ENCODE data around the gene CMTM3. TPM values are rescaled to one million over a fixed set of nuclear protein-coding genes. Genes with fewer than 3 reads are reported as not detected.

The CMTM3 gene
- total RNA-seq, 1 experiment from 2014 or later, result 39.2 TPM

DNA sequence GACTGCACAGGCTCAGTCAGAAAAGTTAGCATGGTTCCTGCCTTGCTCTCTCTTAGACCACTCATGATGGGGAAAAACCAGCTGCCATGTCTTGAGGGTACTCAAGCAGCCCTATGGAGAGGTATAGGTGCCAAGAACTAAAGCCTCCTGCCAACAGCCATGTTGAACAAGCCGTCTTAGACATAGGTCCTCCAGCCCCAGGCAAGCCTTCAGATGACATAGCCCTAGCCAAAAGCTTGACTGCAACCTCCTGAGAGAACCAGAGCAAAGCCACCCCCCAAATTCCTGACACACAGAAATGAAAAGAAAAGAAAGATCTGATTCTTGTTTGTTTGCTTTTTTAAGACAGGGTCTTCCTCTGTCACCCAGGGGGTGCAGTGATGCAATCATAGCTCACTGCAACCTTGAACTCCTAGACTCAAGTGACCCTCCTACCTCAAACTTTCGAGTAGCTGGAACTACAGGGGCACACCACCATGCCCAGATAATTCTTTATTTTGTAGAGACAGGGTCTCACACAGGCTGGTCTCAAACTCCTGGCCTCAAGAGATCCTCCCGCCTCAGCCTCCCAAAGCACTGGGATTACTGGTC, 36.3 kb downstream of the CMTM3 start:
- Histone ChIP-seq H4K91ac (ENCODE audit: insufficient read length, low read depth, low read length) (no peak overlapping the region), H2BK5ac (ENCODE audit: insufficient read length, low read length) (no peak overlapping the region), H3K23me2 (ENCODE audit: insufficient read length, low read depth, low read length, poor library complexity, severe bottlenecking) (no peaks in the 10 kb centered on the region), H2AK5ac (ENCODE audit: insufficient read length, low read length) (no peak overlapping the region), H3K9ac (ENCODE audit: extremely low read depth, insufficient read length, low read length) (no peak overlapping the region), H4K5ac (ENCODE audit: insufficient read length, low read depth, low read length) (no peak overlapping the region), H2BK120ac (ENCODE audit: low read depth, low read length, poor library complexity, severe bottlenecking) (no peak overlapping the region), H3K56ac (ENCODE audit: insufficient read length, low read depth, low read length) (no peak overlapping the region), H3K4me2 (ENCODE audit: insufficient read depth, insufficient read length, low read length) (no peak overlapping the region), H2BK20ac (ENCODE audit: low read depth, low read length, poor library complexity, severe bottlenecking) (no peak overlapping the region), H3K27ac (ENCODE audit: insufficient read length, low read depth, low read length) (no peak overlapping the region), H3K4ac (ENCODE audit: low read depth, low read length) (no peak overlapping the region), H4K20me1 (ENCODE audit: control insufficient read depth, insufficient read depth, insufficient read length) (no peaks in the 10 kb centered on the region), H3K23ac (ENCODE audit: insufficient read length, low read depth, low read length) (no peak overlapping the region), H2AFZ (ENCODE audit: low read length) (no peak overlapping the region), H3T11ph (ENCODE audit: low read length) (no peak overlapping the region), H2BK12ac (ENCODE audit: insufficient read length, low read depth, low read length) (no peak overlapping the region), H3K79me2 (ENCODE audit: insufficient read depth, low read length) (no peaks in the 10 kb centered on the region; the same call in 1 of the 2 replicates), H3K18ac (ENCODE audit: insufficient read length, low read depth, low read length) (no peak overlapping the region), H3K79me1 (ENCODE audit: insufficient read depth, low read depth, low read length, poor library complexity, severe bottlenecking) (no peaks in the 10 kb centered on the region), H3K27me3 (ENCODE audit: insufficient read depth, low read length) (no peaks in the 10 kb centered on the region), H3K14ac (ENCODE audit: insufficient read depth, low read length) (no peak overlapping the region), H3K9me3 (ENCODE audit: control insufficient read depth, low read depth, low read length) (no peaks in the 10 kb centered on the region), H2BK15ac (ENCODE audit: low read depth, low read length) (no peak overlapping the region), H3K4me1 (ENCODE audit: insufficient read depth, low read length) (peaks cover 3% of the 10 kb centered on the region; the same call in 1 of the 2 replicates), H4K8ac (replicated peaks; ENCODE audit: insufficient read length, low read depth, low read length) (no peak overlapping the region)
- TF ChIP-seq, protein P1, sequence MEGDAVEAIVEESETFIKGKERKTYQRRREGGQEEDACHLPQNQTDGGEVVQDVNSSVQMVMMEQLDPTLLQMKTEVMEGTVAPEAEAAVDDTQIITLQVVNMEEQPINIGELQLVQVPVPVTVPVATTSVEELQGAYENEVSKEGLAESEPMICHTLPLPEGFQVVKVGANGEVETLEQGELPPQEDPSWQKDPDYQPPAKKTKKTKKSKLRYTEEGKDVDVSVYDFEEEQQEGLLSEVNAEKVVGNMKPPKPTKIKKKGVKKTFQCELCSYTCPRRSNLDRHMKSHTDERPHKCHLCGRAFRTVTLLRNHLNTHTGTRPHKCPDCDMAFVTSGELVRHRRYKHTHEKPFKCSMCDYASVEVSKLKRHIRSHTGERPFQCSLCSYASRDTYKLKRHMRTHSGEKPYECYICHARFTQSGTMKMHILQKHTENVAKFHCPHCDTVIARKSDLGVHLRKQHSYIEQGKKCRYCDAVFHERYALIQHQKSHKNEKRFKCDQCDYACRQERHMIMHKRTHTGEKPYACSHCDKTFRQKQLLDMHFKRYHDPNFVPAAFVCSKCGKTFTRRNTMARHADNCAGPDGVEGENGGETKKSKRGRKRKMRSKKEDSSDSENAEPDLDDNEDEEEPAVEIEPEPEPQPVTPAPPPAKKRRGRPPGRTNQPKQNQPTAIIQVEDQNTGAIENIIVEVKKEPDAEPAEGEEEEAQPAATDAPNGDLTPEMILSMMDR (conservative IDR thresholded peaks at IDR 0.05), result no peak
- no peak for DNase-seq
- Mint-ChIP-seq H3K4me3 (no peak overlapping the region), H3K27me3 (ENCODE audit: low read depth) (no peaks in the 10 kb centered on the region), H3K9me3 (no peaks in the 10 kb centered on the region; a peak in 1 of 5 replicates), H3K36me3 (ENCODE audit: insufficient read depth in 1 of 3, low read depth in 3 of 3) (peaks cover 0 to 6% (median 0%) of the 10 kb centered on the region in 3 experiments; a peak in 2 of 7 replicates), H3K27ac (peak overlapping the region in 2 of 3 experiments; percentile 42 to 95; a peak in 3 of 7 replicates), H3K4me1 (peaks cover 30 to 31% of the 10 kb centered on the region in 2 experiments)
- WGBS (ENCODE audit: extremely low coverage, insufficient read length, low lambda C conversion rate), result no CpG with 5 or more reads among the region's 3 CpGs
